Fibroblast of the aortic adventitia (primary cell): ENCODE data around the gene ZFAND4. TPM values are rescaled to one million over a fixed set of nuclear protein-coding genes. Genes with fewer than 3 reads are reported as not detected.
A peak's percentile ranks its signal among the peaks of the same experiment; 100 is the strongest.
"Not testable (repeated sequence)": the region's sequence is repeated elsewhere in the genome, so short reads cannot be mapped to it uniquely, and the experiment has no call there.

Experiments
- DNase-seq: peaks from one replicate; pipeline ENCODE4 v3.0.0-alpha.2; 2010; ENCODE audit warnings: low read depth
- H3K4me3 ChIP-seq: 2 replicates; pipeline ENCODE4 v1.5.1; 2011; ENCODE audit warnings: low read depth, mild to moderate bottlenecking, control low read depth, low read length, moderate library complexity
- CTCF ChIP-seq: IDR thresholded peaks from 2 replicates; pipeline ENCODE4 v1.5.1; 2011; ENCODE audit warnings: mild to moderate bottlenecking, low read length, control low read depth, inconsistent platforms; ENCODE audit not compliant: insufficient read depth
- total RNA-seq: library from RNA; depleted of rRNA; stranded (reverse); fragments of >200 nt; gene quantifications from 2 replicates; pipeline ENCODE4 v1.2.3, GENCODE V29; 2012; ENCODE audit warnings: low replicate concordance

Gene ZFAND4
- 2.6 and 9.1 TPM in 2 replicates for total RNA-seq

DNA sequence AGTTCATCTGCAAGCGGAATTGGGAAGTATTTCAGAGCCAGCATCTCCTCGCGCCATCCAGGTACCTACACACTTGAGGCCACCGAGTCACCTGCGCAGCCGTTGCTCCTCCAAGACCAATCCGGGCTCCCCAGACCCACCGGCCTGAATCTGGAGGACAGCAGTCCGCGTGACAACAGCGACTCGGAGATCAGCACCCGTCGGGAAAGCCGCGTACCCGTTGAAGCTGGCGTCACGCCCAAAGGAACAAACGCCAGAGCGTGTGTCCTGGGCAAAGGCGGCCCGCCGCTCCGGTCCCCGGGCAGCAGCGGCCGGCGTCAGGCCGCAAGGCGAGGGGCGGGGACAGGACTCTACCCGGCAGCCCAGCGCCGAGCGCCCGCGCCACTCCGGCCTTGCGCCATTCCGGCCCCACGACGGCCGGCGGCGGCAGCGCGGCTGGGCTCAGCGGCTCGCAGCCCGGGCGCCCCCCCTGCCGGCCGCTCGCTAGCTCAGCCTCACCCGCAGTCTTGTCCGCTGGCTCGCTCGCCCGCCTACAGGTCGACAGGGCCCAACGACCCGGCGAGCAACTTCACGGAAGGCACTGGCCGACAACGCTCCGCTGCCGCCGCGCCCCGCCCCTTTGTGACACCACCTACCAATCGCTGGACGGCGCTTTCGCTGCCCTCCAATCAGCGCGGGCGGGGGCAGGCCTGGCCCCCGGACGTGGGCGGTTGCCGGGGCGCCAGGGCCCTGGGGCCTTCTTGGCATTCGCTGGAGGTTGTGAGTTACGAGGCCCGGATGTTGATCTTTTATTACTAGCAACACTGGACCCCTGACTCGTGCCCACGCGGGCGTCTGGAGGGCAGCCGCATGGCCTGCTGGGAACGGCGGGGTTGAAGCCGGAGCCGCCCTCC lies at the start of gene ZFAND4:
Gene ZFAND4 (minus strand): TSS at position 592 of the 893 bp plus-strand sequence. CDS start 9,047 bp downstream, outside the sequence.
- peak; percentile 94 for DNase-seq
- peak within 1 kb of the TSS; percentile 92 for H3K4me3 ChIP-seq
- peak; percentile 47 for TF ChIP-seq CTCF

DNA sequence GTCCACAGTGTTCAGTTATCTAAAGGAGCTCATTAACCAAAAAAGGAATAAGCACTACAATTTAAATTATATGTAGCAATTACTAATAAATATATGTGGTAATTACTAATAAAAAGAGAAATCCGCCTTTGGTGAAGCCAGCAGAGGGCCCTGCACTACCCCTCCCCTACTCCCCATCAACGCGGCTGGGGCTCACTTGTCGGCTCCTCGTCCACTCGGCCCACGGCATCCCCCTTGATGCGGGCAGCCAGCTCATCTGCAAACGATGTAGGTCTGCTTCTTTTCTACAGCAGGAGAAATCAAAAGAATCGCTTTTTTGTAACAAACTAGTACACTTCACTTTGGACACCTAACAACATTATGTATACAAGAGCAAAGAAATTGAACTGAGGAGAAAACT lies 48.9 kb upstream of the ZFAND4 start:
- DNase-seq: not testable (repeated sequence)

GRCh38 chr10:45717642-45718041 lies 45.1 kb upstream of the ZFAND4 start:
- not testable (repeated sequence) for H3K4me3 ChIP-seq, DNase-seq

More for the DNA sequence above, 48.9 kb upstream of the ZFAND4 start:
- H3K4me3 ChIP-seq: not testable (repeated sequence)

- H3K4me3 ChIP-seq, DNase-seq: not testable (repeated sequence)
Measured at GRCh38 chr10:45717053-45717452, 44.5 kb upstream of the ZFAND4 start.

- not testable (repeated sequence) for H3K4me3 ChIP-seq, DNase-seq
Measured at GRCh38 chr10:45711223-45711622, 38.7 kb upstream of the ZFAND4 start.

DNA sequence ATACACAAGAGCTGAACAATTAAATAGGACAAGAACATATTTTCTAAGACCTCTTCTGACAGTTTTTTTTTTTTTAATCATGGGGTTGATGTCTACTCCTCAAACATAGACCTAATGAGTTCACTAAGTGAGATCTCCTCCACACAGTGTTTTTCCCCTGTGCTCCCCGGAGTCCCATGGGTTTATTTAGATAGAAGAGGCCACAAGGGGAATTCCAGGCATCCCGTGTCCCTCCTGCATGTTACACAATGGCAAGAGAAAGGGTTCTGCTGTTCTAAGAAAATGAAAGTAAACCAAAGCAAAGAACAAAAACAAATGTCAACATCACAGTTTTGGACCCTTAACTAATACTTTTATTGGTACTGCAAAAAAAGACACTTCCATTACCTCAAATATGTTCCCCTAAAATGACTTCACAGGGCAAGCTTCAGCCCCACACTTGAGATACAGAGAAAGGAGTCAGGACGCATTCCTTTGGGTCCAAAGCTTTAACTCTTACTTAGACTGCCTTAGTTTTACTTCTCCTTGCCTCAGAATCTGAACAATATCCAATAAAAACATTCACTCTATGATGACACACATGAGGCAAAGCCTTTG lies 37.7 kb upstream of the ZFAND4 start:
- not testable (repeated sequence) for H3K4me3 ChIP-seq
- peak; percentile 30 for DNase-seq

DNA sequence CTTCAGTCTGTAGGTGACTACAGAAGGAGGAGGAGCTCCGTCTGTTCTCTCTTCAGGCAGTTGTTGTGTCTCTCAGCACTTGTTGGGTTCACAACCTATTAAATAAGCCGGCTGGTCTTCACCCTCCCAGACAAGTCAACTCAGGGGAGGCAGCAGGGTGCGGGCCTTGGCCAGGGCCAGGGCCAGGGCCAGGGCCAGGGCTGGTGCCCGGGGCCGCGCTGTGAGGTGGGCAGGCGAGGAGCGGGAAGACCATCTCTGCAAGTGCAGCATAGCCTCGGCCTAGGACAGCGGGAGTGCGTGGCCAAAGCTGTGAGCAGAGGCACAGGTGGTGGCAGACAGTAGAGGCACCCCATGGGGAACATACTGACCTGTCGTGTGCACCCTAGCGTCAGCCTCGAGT lies 5.9 kb upstream of the ZFAND4 start:
- not testable (repeated sequence) for H3K4me3 ChIP-seq, DNase-seq

GRCh38 chr10:45675388-45675787 lies 2.8 kb upstream of the ZFAND4 start:
- DNase-seq: no peak
- TF ChIP-seq CTCF: no peak
- no peak overlapping the region for H3K4me3 ChIP-seq

DNA sequence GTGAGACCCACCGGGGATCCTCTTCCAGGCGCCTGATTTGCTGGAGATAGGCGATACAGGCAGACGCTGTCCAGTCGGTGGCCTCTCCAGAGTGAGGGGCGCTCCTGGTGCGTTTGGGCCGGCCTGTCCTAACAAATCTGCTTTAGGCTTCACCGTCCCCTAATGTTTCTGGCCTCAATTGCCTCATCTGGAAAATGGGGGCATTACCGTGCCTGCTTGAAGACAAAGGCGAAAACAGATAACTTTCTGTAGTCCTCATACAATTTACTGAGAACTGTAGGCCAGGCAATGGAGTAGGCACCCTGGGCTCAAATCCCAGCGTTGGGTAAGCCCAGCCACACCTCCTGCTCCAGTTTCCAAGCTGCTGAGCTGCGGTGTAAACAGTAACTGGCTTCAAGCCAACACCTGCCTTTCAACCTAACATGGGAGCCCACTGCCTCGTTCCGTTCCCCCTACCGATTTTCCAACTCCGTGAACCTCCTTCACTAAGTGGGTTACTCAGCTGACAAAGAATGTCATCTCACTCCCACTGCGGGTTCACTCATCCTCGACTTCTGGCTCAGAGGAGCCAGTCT lies 589 bp upstream of the ZFAND4 start:
- TF ChIP-seq CTCF: no peak
- no peak for DNase-seq
- peak overlapping the region; percentile 92 for H3K4me3 ChIP-seq

GRCh38 chr10:45671300-45671699 lies 1.3 kb downstream of the ZFAND4 start:
- H3K4me3 ChIP-seq: peak overlapping the region; percentile 92
- DNase-seq: not testable (repeated sequence)

- DNase-seq, H3K4me3 ChIP-seq: not testable (repeated sequence)
Measured at GRCh38 chr10:45669897-45670296, 2.7 kb downstream of the ZFAND4 start.
